ENCODE data around the gene SLC6A15. TPM values are rescaled to one million over a fixed set of nuclear protein-coding genes. Genes with fewer than 3 reads are reported as not detected.

Gene SLC6A15
- total and polyA plus RNA-seq, 2 donors (not counting 3 experiments of a cell fraction or from before 2014, with no cell fraction given), result 0.03 to 0.24 TPM

DNA sequence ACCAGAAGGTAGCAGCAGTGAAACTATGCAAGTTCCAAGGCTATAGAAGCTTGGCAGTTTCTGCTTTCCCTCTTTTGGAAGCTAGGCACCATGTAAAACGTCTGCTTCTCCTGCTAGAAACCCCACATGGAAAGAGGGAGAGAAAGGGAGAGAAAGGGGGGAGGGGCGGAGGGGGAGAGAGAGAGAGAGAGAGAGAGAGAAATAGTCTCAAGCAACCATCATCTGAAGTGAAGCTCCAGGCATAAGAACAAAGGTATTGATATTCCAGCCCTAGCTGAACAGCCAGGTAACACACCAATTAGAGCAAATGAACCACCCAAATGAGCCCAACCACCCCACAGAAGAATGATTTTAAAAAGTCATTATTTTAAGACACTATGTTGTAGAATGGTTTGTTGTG is 8.5 kb downstream of the SLC6A15 start:
- Histone ChIP-seq H3K4me3 (replicated peaks in 1 of 3; ENCODE audit: insufficient read depth in 1 of 3, low read depth in 1 of 3, low read length in 3 of 3) (no peak overlapping the region), H3K4me2 (ENCODE audit: insufficient read depth, low read length) (no peak overlapping the region), H3K27me3 (ENCODE audit: control insufficient read depth in 2 of 2, insufficient read depth in 2 of 2, low read length in 2 of 2) (peaks cover 2 to 11% of the 10 kb centered on the region in 2 experiments), H3K36me3 (ENCODE audit: control insufficient read depth in 2 of 2, extremely low read depth in 1 of 2, insufficient read depth in 2 of 2, low read length in 2 of 2) (no peaks in the 10 kb centered on the region), H2AFZ (ENCODE audit: low read depth, low read length) (no peak overlapping the region), H3K9me3 (replicated peaks; ENCODE audit: control insufficient read depth, insufficient read depth, low read length) (no peaks in the 10 kb centered on the region), H3K9ac (replicated peaks; ENCODE audit: extremely low read depth, insufficient read depth, low read length) (no peak overlapping the region), H3K27ac (ENCODE audit: insufficient read depth, low read depth, low read length) (no peak overlapping the region), H3K79me2 (ENCODE audit: control insufficient read depth, insufficient read depth, low read length) (no peaks in the 10 kb centered on the region), H4K20me1 (replicated peaks; ENCODE audit: control insufficient read depth, extremely low read depth, insufficient read depth, low read length) (no peaks in the 10 kb centered on the region), H3K4me1 (ENCODE audit: control insufficient read depth, extremely low read depth, insufficient read depth, low read length) (no peaks in the 10 kb centered on the region), H3K9me1 (replicated peaks; ENCODE audit: control insufficient read depth, extremely low read depth, insufficient read depth, low read length) (no peaks in the 10 kb centered on the region)
- POLR2A ChIA-PET, result no interaction called here
- BruUV-seq (replicated peaks), result no TSS peak
- DNase-seq (ENCODE audit: low read depth, low spot score) (no peak), FAIRE-seq (no peak)
- intact Hi-C loops (cut with micrococcal nuclease) (no loop called here), dilution Hi-C loops (cut with MboI; ENCODE audit: extremely low pct_ligation_motif_present, low sequenced_read_pairs) (no loop called here)
- CTCF ChIA-PET, result interaction anchor here (1.6 kb wide), 1 partner anchor 125 kb away, joined by 4 read pairs; no protein-coding TSS in a partner anchor
- TF ChIP-seq GATA2 (IDR thresholded peaks at IDR 0.05; ENCODE audit: insufficient read depth, insufficient read length, low read depth, low read length) (no peak), FOS (IDR thresholded peaks at IDR 0.05; ENCODE audit: borderline replicate concordance, insufficient read depth, low read length) (no peak), POLR2A (IDR thresholded peaks at IDR 0.05; ENCODE audit: low read depth, low read length) (no peak), MYC (IDR thresholded peaks at IDR 0.05; ENCODE audit: low read depth, low read length) (no peak), POLR2AphosphoS5 (IDR thresholded peaks at IDR 0.05; ENCODE audit: insufficient read depth, low read depth, low read length) (no peak), MAX (IDR thresholded peaks at IDR 0.05; ENCODE audit: insufficient read depth, insufficient read length) (no peak), EZH2 (IDR thresholded peaks at IDR 0.05; ENCODE audit: borderline replicate concordance, low read depth, low read length, severe bottlenecking) (no peak), JUN (IDR thresholded peaks at IDR 0.05; ENCODE audit: borderline replicate concordance, insufficient read depth, insufficient read length, low read depth) (no peak), CTCF (IDR thresholded peaks at IDR 0.05; ENCODE audit: extremely low read depth in 1 of 2, insufficient read depth in 1 of 2, low read depth in 1 of 2, low read length in 2 of 2) (no peak)

Measured in endothelial cell of umbilical vein (primary cell).